Measurements from ENCODE around the gene HNRNPA0.

DNA sequence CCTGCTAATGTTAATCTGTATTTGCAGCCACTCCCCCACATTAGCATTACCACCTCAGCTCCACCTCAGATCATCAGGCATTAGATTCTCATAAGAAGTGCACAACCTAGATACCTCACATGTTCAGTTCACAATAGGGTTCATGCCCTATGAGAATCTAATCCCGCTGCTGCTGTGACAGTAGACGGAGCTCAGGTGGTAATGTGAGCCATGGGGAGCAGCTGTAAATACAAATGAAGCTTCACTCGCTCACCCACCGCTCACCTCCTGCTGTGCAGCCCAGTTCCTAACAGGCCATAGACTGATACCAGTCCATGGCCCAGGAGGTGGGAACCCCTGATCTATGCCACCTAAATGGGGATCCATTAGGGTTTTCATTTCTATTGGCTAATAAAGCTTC is 6.1 kb upstream of the HNRNPA0 start:
- TF ChIP-seq, protein P1, sequence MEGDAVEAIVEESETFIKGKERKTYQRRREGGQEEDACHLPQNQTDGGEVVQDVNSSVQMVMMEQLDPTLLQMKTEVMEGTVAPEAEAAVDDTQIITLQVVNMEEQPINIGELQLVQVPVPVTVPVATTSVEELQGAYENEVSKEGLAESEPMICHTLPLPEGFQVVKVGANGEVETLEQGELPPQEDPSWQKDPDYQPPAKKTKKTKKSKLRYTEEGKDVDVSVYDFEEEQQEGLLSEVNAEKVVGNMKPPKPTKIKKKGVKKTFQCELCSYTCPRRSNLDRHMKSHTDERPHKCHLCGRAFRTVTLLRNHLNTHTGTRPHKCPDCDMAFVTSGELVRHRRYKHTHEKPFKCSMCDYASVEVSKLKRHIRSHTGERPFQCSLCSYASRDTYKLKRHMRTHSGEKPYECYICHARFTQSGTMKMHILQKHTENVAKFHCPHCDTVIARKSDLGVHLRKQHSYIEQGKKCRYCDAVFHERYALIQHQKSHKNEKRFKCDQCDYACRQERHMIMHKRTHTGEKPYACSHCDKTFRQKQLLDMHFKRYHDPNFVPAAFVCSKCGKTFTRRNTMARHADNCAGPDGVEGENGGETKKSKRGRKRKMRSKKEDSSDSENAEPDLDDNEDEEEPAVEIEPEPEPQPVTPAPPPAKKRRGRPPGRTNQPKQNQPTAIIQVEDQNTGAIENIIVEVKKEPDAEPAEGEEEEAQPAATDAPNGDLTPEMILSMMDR (IDR thresholded peaks at IDR 0.05), result no peak
- TF ChIP-seq POLR2A (IDR thresholded peaks at IDR 0.05), result no peak
